Memory B cell (primary cell): Measurements from ENCODE around the gene MIDN.

Experiments used
- ATAC-seq: fragments of 150-1000 bp; cut with Tn5 transposase; 2 replicates; pipeline ENCODE4 v1.10.0; 2021; ENCODE audit warnings: low read depth, mild to moderate bottlenecking, moderate library complexity
- DNase-seq, 2 donors: peaks; one replicate each; pipeline ENCODE4 v3.0.0; 2022; ENCODE audit warnings: low spot score in 2 of 2
- H3K27ac Mint-ChIP-seq: one replicate; pipeline ENCODE4 v1.8.0; 2022; ENCODE audit warnings: mild to moderate bottlenecking, moderate library complexity, mixed read lengths
- H3K27me3 Mint-ChIP-seq: one replicate; pipeline ENCODE4 v1.8.0; 2022; ENCODE audit warnings: mixed read lengths
- H3K36me3 Mint-ChIP-seq: one replicate; pipeline ENCODE4 v1.8.0; 2022; ENCODE audit warnings: mild to moderate bottlenecking, mixed read lengths
- H3K4me1 Mint-ChIP-seq: one replicate; pipeline ENCODE4 v1.8.0; 2022; ENCODE audit warnings: mixed read lengths
- H3K4me3 Mint-ChIP-seq: one replicate; pipeline ENCODE4 v1.8.0; 2022; ENCODE audit warnings: mild to moderate bottlenecking, moderate library complexity, mixed read lengths
- H3K9me3 Mint-ChIP-seq: one replicate; pipeline ENCODE4 v1.8.0; 2022; ENCODE audit warnings: mixed read lengths

The MIDN gene

GRCh38 chr19:1276628-1277022, 28.2 kb downstream of the MIDN start:
- ATAC-seq = no peak
- Mint-ChIP-seq H3K4me1 (peaks cover 22% of the 10 kb centered on the region), H3K27ac (peak overlapping the region; percentile 91), H3K4me3 (peak overlapping the region; percentile 92), H3K9me3 (no peaks in the 10 kb centered on the region), H3K27me3 (peaks cover 2% of the 10 kb centered on the region), H3K36me3 (peaks cover 27% of the 10 kb centered on the region)
- no peak for DNase-seq

DNA sequence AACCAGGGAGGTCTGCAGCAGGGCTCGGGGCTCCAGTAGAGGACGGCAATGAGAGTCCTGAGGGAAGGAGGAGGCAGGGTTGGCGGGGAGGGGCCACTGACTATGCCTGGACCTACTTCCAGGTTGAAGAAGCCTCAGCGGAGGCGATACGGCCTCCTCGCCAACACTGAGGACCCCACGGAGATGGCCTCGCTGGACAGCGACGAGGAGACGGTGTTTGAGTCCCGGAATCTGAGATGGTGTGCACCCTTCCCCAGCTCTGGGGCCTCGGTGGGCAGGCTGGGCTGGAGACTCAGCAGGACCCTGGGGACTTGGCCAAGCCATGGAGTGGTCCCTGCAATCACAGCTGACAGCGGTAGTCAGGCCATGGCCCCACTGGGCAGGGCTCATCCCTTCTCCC, 28.7 kb downstream of the MIDN start:
- Mint-ChIP-seq H3K4me3 (peak overlapping the region; percentile 92), H3K27me3 (peaks cover 4% of the 10 kb centered on the region), H3K36me3 (peaks cover 24% of the 10 kb centered on the region), H3K27ac (peak overlapping the region; percentile 91), H3K9me3 (no peaks in the 10 kb centered on the region), H3K4me1 (peaks cover 21% of the 10 kb centered on the region)
- ATAC-seq (no peak), DNase-seq (no peak)

GRCh38 chr19:1278074-1278473, 29.7 kb downstream of the MIDN start:
- Mint-ChIP-seq H3K4me1 (peaks cover 16% of the 10 kb centered on the region), H3K27me3 (peaks cover 6% of the 10 kb centered on the region), H3K27ac (no peak overlapping the region), H3K9me3 (no peaks in the 10 kb centered on the region), H3K36me3 (peaks cover 21% of the 10 kb centered on the region), H3K4me3 (no peak overlapping the region)
- ATAC-seq = no peak
- no peak for DNase-seq

GRCh38 chr19:1278713-1279660, 30.6 kb downstream of the MIDN start:
- Mint-ChIP-seq H3K9me3 (no peaks in the 10 kb centered on the region), H3K27me3 (peaks cover 6% of the 10 kb centered on the region), H3K27ac (no peak overlapping the region), H3K4me1 (peaks cover 15% of the 10 kb centered on the region), H3K4me3 (no peak overlapping the region), H3K36me3 (peaks cover 14% of the 10 kb centered on the region)
- no peak for ATAC-seq
- DNase-seq = no peak

GRCh38 chr19:1279782-1280341, 31.5 kb downstream of the MIDN start:
- no peak for ATAC-seq
- Mint-ChIP-seq H3K27me3 (peaks cover 11% of the 10 kb centered on the region), H3K4me3 (no peak overlapping the region), H3K4me1 (peaks cover 17% of the 10 kb centered on the region), H3K27ac (no peak overlapping the region), H3K36me3 (peaks cover 13% of the 10 kb centered on the region), H3K9me3 (no peaks in the 10 kb centered on the region)
- DNase-seq = peak; percentile 81 to 84

- ATAC-seq (no peak), DNase-seq (no peak)
- Mint-ChIP-seq H3K4me1 (peaks cover 18% of the 10 kb centered on the region), H3K27me3 (peaks cover 14% of the 10 kb centered on the region), H3K4me3 (no peak overlapping the region), H3K27ac (no peak overlapping the region), H3K36me3 (peaks cover 11% of the 10 kb centered on the region), H3K9me3 (no peaks in the 10 kb centered on the region)
Observed at GRCh38 chr19:1280636-1281568, 32.5 kb downstream of the MIDN start.

DNA sequence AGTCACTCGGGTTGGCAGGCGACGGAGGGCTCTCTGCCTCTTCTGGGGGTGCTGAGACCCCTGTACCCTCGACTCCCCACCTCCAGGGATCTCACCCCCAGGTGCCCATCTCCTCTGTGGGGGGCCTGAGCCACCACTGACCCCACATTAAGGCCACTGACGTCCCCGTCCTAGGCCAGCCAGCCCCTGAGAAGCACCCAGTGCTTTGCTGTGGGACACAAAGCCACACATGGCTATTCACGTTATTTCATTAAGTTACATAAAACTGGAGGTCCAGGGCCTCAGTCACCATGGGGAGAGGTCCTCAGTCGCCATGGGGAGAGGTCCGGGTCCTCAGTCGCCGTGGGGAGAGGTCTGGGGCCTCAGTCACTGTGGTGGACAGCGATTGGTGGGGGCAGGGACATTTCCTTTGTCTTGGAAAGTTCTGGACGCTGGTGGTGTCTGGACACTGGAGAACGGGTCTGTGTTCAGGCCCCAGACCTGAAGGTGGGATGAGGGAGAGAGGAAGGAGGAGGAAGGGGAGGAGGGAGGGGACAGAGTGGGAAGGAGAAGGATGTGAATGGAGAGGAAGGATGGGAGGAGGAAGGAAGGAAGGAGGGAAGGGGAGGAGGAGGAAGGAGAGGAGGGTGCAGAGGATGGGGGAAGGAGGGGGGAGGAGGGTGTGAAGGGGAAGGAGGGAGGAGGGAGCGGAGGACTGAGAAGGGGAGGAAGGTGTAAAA, 33.3 kb downstream of the MIDN start:
- Mint-ChIP-seq H3K36me3 (peaks cover 11% of the 10 kb centered on the region), H3K4me3 (no peak overlapping the region), H3K27ac (no peak overlapping the region), H3K27me3 (peaks cover 14% of the 10 kb centered on the region), H3K9me3 (no peaks in the 10 kb centered on the region), H3K4me1 (peaks cover 16% of the 10 kb centered on the region)
- DNase-seq (no peak), ATAC-seq (no peak)

GRCh38 chr19:1282588-1283206, 34.3 kb downstream of the MIDN start:
- Mint-ChIP-seq H3K27me3 (peaks cover 16% of the 10 kb centered on the region), H3K27ac (no peak overlapping the region), H3K36me3 (peaks cover 9% of the 10 kb centered on the region), H3K4me3 (no peak overlapping the region), H3K9me3 (no peaks in the 10 kb centered on the region), H3K4me1 (peaks cover 14% of the 10 kb centered on the region)
- DNase-seq (no peak), ATAC-seq (no peak)

DNA sequence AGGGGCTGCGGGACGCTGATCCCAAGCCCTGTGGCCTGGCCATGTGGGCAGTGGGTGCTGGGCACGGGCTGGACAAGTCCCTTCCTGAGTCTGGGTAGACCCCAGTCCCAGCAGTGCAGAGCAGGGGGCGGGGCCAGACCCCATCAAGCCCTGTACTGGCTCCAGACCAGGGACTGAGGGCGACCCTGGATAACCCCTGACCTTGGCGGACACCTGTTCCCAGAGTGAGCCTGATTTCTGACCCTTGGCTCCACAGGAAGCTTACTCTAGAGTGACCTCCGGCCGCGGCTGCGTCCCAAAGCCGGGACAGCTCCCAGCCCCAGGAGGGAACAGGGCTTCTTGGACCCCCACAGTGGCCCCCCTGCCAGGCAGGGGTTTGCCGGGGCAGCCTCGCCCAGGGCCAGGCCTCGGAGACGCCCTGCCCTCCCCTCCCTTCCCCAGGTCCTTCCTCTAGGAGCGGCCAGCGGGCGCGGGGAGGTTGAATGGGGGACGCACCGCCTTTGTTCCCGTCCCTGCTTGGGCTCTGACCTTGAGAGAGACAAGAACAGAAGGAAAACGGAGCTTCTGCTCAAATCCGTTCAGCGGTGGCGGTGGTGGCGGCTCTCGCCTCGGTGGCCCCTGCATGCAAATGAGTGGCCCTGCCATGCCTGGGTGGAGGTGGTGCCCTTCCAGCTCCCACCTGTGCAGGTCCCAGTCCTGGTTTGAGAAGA, 35.0 kb downstream of the MIDN start:
- ATAC-seq = no peak
- H3K27me3 Mint-ChIP-seq = peaks cover 18% of the 10 kb centered on the region
- no peak overlapping the region for H3K27ac Mint-ChIP-seq

DNA sequence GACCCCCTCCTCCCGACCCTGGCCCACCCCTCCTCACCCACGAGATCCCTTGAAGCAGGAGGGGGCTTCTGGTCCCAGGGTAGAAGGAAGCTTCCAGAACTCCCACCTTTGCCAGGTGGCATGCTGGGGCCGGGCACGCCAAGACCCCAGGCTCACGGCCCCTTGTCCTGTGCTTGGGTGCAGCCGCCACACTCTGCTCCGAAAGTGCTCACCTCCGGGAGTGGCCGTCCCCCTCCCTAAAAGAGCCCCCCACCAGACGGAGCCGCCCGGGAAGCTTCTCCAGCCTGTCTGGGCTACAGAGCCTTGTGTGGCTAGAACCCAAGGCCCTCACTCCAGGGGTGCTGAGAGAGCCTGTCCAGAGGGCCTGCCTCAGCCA, 35.5 kb downstream of the MIDN start:
- Mint-ChIP-seq H3K27ac (no peak overlapping the region), H3K9me3 (no peaks in the 10 kb centered on the region), H3K36me3 (peaks cover 9% of the 10 kb centered on the region), H3K4me1 (peaks cover 11% of the 10 kb centered on the region), H3K27me3 (peaks cover 18% of the 10 kb centered on the region), H3K4me3 (no peak overlapping the region)
- no peak for DNase-seq
- no peak for ATAC-seq

More for the DNA sequence above, 35.0 kb downstream of the MIDN start:
- DNase-seq = no peak
- no peak overlapping the region for H3K4me3 Mint-ChIP-seq
- H3K4me1 Mint-ChIP-seq = peaks cover 11% of the 10 kb centered on the region
- no peaks in the 10 kb centered on the region for H3K9me3 Mint-ChIP-seq
- peaks cover 9% of the 10 kb centered on the region for H3K36me3 Mint-ChIP-seq

GRCh38 chr19:1284293-1284978, 36.1 kb downstream of the MIDN start:
- Mint-ChIP-seq H3K36me3 (peaks cover 9% of the 10 kb centered on the region), H3K27ac (no peak overlapping the region), H3K4me3 (peak overlapping the region; percentile 67), H3K9me3 (no peaks in the 10 kb centered on the region), H3K4me1 (peaks cover 11% of the 10 kb centered on the region), H3K27me3 (peaks cover 21% of the 10 kb centered on the region)
- DNase-seq = peak in 1 of 2 donors; percentile 35
- ATAC-seq = no peak

- Mint-ChIP-seq H3K27ac (no peak overlapping the region), H3K4me3 (peak overlapping the region; percentile 67), H3K9me3 (no peaks in the 10 kb centered on the region)
Observed at GRCh38 chr19:1284979-1285736, 36.8 kb downstream of the MIDN start.

More at GRCh38 chr19:1284979-1285736, 36.8 kb downstream of the MIDN start:
- Mint-ChIP-seq H3K36me3 (peaks cover 4% of the 10 kb centered on the region), H3K4me1 (peaks cover 5% of the 10 kb centered on the region), H3K27me3 (peaks cover 25% of the 10 kb centered on the region)
- peak in 1 of 2 donors; percentile 34 for DNase-seq
- no peak for ATAC-seq
